Keratinocyte (primary cell): ENCODE results near the gene RGS13. TPM values are rescaled to one million over a fixed set of nuclear protein-coding genes. Genes with fewer than 3 reads are reported as not detected.

ENCODE experiments used
- DNase-seq: peaks from one replicate; pipeline ENCODE4 v3.0.0-alpha.2; 2011; ENCODE audit warnings: low read depth, missing footprints, low spot score
- FAIRE-seq: peaks from 2 replicates; lab custom pipeline; 2011; peaks lifted over from hg19 to GRCh38; lab: Jason Lieb, UNC
- H2AFZ ChIP-seq: 2 replicates; pipeline ENCODE4 v1.6.0; 2012; ENCODE audit warnings: low read length, control low read depth, inconsistent platforms; ENCODE audit not compliant: control insufficient read depth
- H3K27ac ChIP-seq: 2 replicates; pipeline ENCODE4 v1.5.1; 2011; ENCODE audit warnings: low read length; ENCODE audit not compliant: control insufficient read depth, insufficient read depth
- H3K27me3 ChIP-seq: 3 replicates; pipeline ENCODE4 v1.6.0; 2011; ENCODE audit warnings: low read length; ENCODE audit not compliant: control insufficient read depth, insufficient read depth; ENCODE audit errors: extremely low read depth
- H3K36me3 ChIP-seq, 2 experiments: 2 replicates in 1 of 2; 3 replicates in 1 of 2; pipeline ENCODE4 v1.5.1; 2011; ENCODE audit warnings: low read length in 2 of 2, mild to moderate bottlenecking in 1 of 2; ENCODE audit not compliant: control insufficient read depth in 2 of 2, insufficient read depth in 2 of 2; ENCODE audit errors: extremely low read depth in 1 of 2
- H3K4me1 ChIP-seq: 3 replicates; pipeline ENCODE4 v1.5.1; 2011; ENCODE audit warnings: low read length; ENCODE audit not compliant: control insufficient read depth, insufficient read depth; ENCODE audit errors: extremely low read depth
- H3K4me2 ChIP-seq: 3 replicates; pipeline ENCODE4 v1.6.0; 2011; ENCODE audit warnings: low read depth, low read length; ENCODE audit not compliant: control insufficient read depth, insufficient read depth; ENCODE audit errors: extremely low read depth
- H3K4me3 ChIP-seq, 3 experiments: fragments of 200-600 bp in 1 of 3; sonication (generic) in 1 of 3; 2 replicates in 2 of 3; 3 replicates in 1 of 3; pipeline ENCODE4 v1.5.1; 2011 to 2016; ENCODE audit warnings: low read length in 3 of 3, mild to moderate bottlenecking in 3 of 3, control low read depth in 2 of 3, inconsistent platforms in 1 of 3, low read depth in 1 of 3, mixed read lengths in 1 of 3, mixed run types in 1 of 3, moderate library complexity in 1 of 3; ENCODE audit not compliant: control insufficient read depth in 2 of 3, insufficient read depth in 2 of 3; ENCODE audit errors: extremely low read depth in 1 of 3
- H3K79me2 ChIP-seq: 2 replicates; pipeline ENCODE4 v1.6.0; 2012; ENCODE audit warnings: low read length; ENCODE audit not compliant: control insufficient read depth, insufficient read depth
- H3K9ac ChIP-seq: 3 replicates; pipeline ENCODE4 v1.6.0; 2011; ENCODE audit warnings: low read length; ENCODE audit not compliant: control insufficient read depth, insufficient read depth; ENCODE audit errors: extremely low read depth
- H3K9me1 ChIP-seq: 3 replicates; pipeline ENCODE4 v1.6.0; 2011; ENCODE audit warnings: low read length; ENCODE audit not compliant: control insufficient read depth, insufficient read depth; ENCODE audit errors: extremely low read depth
- H3K9me3 ChIP-seq: 2 replicates; pipeline ENCODE4 v1.5.1; 2012; ENCODE audit warnings: low read depth, low read length; ENCODE audit not compliant: control insufficient read depth
- H4K20me1 ChIP-seq: 3 replicates; pipeline ENCODE4 v1.6.0; 2011; ENCODE audit warnings: low read length; ENCODE audit not compliant: control insufficient read depth, insufficient read depth; ENCODE audit errors: extremely low read depth
- CTCF ChIP-seq, 3 experiments: IDR thresholded peaks in 1 of 3; conservative IDR thresholded peaks in 1 of 3; optimal IDR thresholded peaks in 1 of 3; 2 replicates in 2 of 3; 3 replicates in 1 of 3; pipeline versions ENCODE3 to v1.5.1; 2011; ENCODE audit warnings: low read length in 3 of 3, mild to moderate bottlenecking in 3 of 3, moderate library complexity in 2 of 3, control low read depth in 1 of 3, inconsistent platforms in 1 of 3; ENCODE audit not compliant: insufficient read depth in 2 of 3; ENCODE audit errors: extremely low read depth in 1 of 3
- EZH2 ChIP-seq: IDR thresholded peaks from one replicate; pipeline ENCODE4 v1.6.1; 2012; ENCODE audit warnings: inconsistent platforms, mild to moderate bottlenecking, low read length, moderate library complexity
- dilution Hi-C: fragments of 300-500 bp; cut with MboI; formaldehyde crosslinking; loops from one replicate; pipeline ENCODE4 v1.7.0; 2020; ENCODE audit warnings: low sequenced_read_pairs; ENCODE audit not compliant: extremely low pct_ligation_motif_present
- polyA plus RNA-seq, 5 experiments: library from polyadenylated mRNA; depleted of rRNA in 3 of 5; stranded (reverse) in 3 of 5; stranded (forward) in 1 of 5; unstranded in 1 of 5; fragments of >200 nt; gene quantifications; 1 replicate in 1 of 5; 2 replicates in 3 of 5; 3 replicates in 1 of 5; pipeline versions ENCODE4 v1.2.1 to v1.2.3, GENCODE V29; 2011 to 2012; ENCODE audit warnings: missing spikeins in 2 of 5, low read depth in 1 of 5, low replicate concordance in 1 of 5

Gene RGS13
- polyA plus RNA-seq, 1 donor (not counting 4 experiments of a cell fraction or from before 2014, with no cell fraction given): not detected

GRCh38 chr1:192632641-192633532 lies 3.1 kb upstream of the RGS13 start:
- H3K9ac ChIP-seq: no peak overlapping the region
- no peak overlapping the region for H2AFZ ChIP-seq

GRCh38 chr1:192633533-192634253 lies 2.3 kb upstream of the RGS13 start:
- Histone ChIP-seq H3K4me3 (no peak overlapping the region), H3K4me1 (no peaks in the 10 kb centered on the region), H3K27ac (no peak overlapping the region), H4K20me1 (no peaks in the 10 kb centered on the region), H2AFZ (no peak overlapping the region), H3K9ac (no peak overlapping the region), H3K4me2 (no peak overlapping the region), H3K9me3 (no peaks in the 10 kb centered on the region), H3K79me2 (no peaks in the 10 kb centered on the region), H3K27me3 (no peaks in the 10 kb centered on the region), H3K9me1 (no peaks in the 10 kb centered on the region), H3K36me3 (no peaks in the 10 kb centered on the region)
- TF ChIP-seq CTCF (optimal IDR thresholded peaks at IDR 0.05 in 1 of 3, IDR thresholded peaks at IDR 0.05 in 1 of 3, conservative IDR thresholded peaks at IDR 0.05 in 1 of 3; ENCODE audit: extremely low read depth in 1 of 3, insufficient read depth in 2 of 3, low read length in 3 of 3) (no peak), EZH2 (no peak)
- DNase-seq (no peak), FAIRE-seq (no peak)
- dilution Hi-C loops: no loop called here

More at GRCh38 chr1:192632641-192633532, 3.1 kb upstream of the RGS13 start:
- FAIRE-seq (no peak), DNase-seq (no peak)
- Histone ChIP-seq H3K36me3 (no peaks in the 10 kb centered on the region), H3K4me1 (no peaks in the 10 kb centered on the region), H3K4me3 (no peak overlapping the region), H3K9me3 (no peaks in the 10 kb centered on the region), H3K79me2 (no peaks in the 10 kb centered on the region), H3K27ac (no peak overlapping the region), H3K4me2 (no peak overlapping the region), H4K20me1 (no peaks in the 10 kb centered on the region), H3K9me1 (no peaks in the 10 kb centered on the region), H3K27me3 (no peaks in the 10 kb centered on the region)
- TF ChIP-seq EZH2 (no peak), CTCF (optimal IDR thresholded peaks at IDR 0.05 in 1 of 3, IDR thresholded peaks at IDR 0.05 in 1 of 3, conservative IDR thresholded peaks at IDR 0.05 in 1 of 3; ENCODE audit: extremely low read depth in 1 of 3, insufficient read depth in 2 of 3, low read length in 3 of 3) (no peak)
- dilution Hi-C loops: no loop called here
